Psoas muscle (tissue), 8 donors: ENCODE results near the gene CTXN2. TPM values are rescaled to one million over a fixed set of nuclear protein-coding genes. Genes with fewer than 3 reads are reported as not detected.

Experiments
- ATAC-seq, 4 donors: fragments of 200-7000 bp; cut with Tn5 transposase; one replicate each; pipeline ENCODE4 v1.9.1; 2020; ENCODE audit warnings: moderate library complexity in 3 of 4, mild to moderate bottlenecking in 2 of 4
- DNase-seq, 2 donors: peaks; one replicate each; pipeline ENCODE4 v3.0.0-alpha.2; 2020
- H3K27ac ChIP-seq: fragments of 200-600 bp; one replicate; pipeline ENCODE4 v1.8.0; 2022
- H3K27me3 ChIP-seq, 3 donors: fragments of 200-600 bp in 1 of 3; one replicate each; pipeline versions ENCODE4 v1.6.1 to v1.8.0; 2013 to 2022; ENCODE audit warnings: low read length in 2 of 3, mild to moderate bottlenecking in 2 of 3, moderate library complexity in 1 of 3; ENCODE audit not compliant: insufficient read depth in 3 of 3
- H3K36me3 ChIP-seq, 2 donors: fragments of 200-600 bp in 1 of 2; one replicate each; pipeline versions ENCODE4 v1.6.1 to v1.8.0; 2013 to 2022; ENCODE audit warnings: low read depth in 1 of 2, mild to moderate bottlenecking in 1 of 2, moderate library complexity in 1 of 2; ENCODE audit not compliant: insufficient read depth in 1 of 2
- H3K4me1 ChIP-seq: fragments of 200-600 bp; one replicate; pipeline ENCODE4 v1.8.0; 2022
- H3K4me3 ChIP-seq: fragments of 200-600 bp; one replicate; pipeline ENCODE4 v1.8.0; 2022; ENCODE audit warnings: mild to moderate bottlenecking
- H3K9me3 ChIP-seq: fragments of 200-600 bp; one replicate; pipeline ENCODE4 v1.8.0; 2022
- WGBS, 3 donors: extraction: QIAGEN DNeasy Blood & Tissue Kit; methylation state at CpG; one replicate each; pipeline versions ENCODE4 v1.1.6 to v1.1.7; 2013; 5-methylcytosine and 5-hydroxymethylcytosine counted together
- intact Hi-C, 2 donors: fragments of 100-400 bp; cut with DNase I; formaldehyde crosslinking; loops; one replicate each; pipeline versions ENCODE4 v1.11.0 to v1.14.2; 2022
- polyA plus RNA-seq, 3 donors: library from polyadenylated mRNA; stranded (reverse); fragments of 200-250 nt; gene quantifications; one replicate each; pipeline ENCODE4 v1.2.3, GENCODE V29; 2013
- total RNA-seq, 4 donors: library from RNA; stranded (reverse); fragmentation: NEBNext Ultra II Directional in 2 of 4; extraction: Animal tissue kit (Norgen Biotek cat#: 25700) in 2 of 4; gene quantifications; one replicate each; pipeline versions ENCODE4 v1.2.1 to v1.2.4, GENCODE V29; 2021 to 2023
- TF ChIP-seq, protein P1 (sequence below): fragments of 200-600 bp; IDR thresholded peaks from one replicate; pipeline ENCODE4 v1.8.0; 2022; ENCODE audit warnings: antibody characterized with exemption
- donor health status: healthy with polysubstance abuse.
- donor health status: DM: no; HTN: no; CAD: no; lungs with moderate emphysema.
- donor health status: Bipolar disorder and iron deficiency.
- donor health status: healthy.
- donor health status: DM: yes; HTN: yes; CAD: no.
- donor health status: DM: no; HTN: no; CAD: no.
- donor health status: DM: no; HTN: no; CAD: no.
- donor health status: DM: yes; HTN: yes; CAD: no.

CTXN2 gene
- total and polyA plus RNA-seq, 7 donors: not detected

DNA sequence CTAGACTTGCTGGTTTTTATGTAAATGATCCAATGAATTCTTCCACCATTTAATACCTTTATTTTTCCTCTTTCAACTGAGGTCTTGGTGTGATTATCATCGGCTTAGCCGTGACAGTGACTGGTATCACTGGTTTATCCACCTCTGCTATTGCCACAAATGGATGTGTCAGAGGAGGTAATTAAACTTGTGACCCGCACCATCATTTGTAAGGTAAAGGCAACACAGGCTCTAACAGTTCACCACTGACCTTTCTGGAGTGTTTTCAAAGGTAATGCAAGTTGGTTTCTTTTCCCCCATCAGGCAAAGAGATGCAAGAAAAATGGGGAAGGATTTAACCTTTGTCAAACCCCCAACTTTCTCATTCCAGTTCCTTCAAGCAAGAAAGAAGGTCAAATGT, 34.3 kb downstream of the CTXN2 start:
- Histone ChIP-seq H3K27ac (no peak overlapping the region), H3K4me1 (no peaks in the 10 kb centered on the region), H3K27me3 (peaks cover 0 to 7% (median 0%) of the 10 kb centered on the region in 3 donors), H3K4me3 (no peak overlapping the region), H3K36me3 (no peaks in the 10 kb centered on the region), H3K9me3 (no peaks in the 10 kb centered on the region)
- TF ChIP-seq, protein P1, sequence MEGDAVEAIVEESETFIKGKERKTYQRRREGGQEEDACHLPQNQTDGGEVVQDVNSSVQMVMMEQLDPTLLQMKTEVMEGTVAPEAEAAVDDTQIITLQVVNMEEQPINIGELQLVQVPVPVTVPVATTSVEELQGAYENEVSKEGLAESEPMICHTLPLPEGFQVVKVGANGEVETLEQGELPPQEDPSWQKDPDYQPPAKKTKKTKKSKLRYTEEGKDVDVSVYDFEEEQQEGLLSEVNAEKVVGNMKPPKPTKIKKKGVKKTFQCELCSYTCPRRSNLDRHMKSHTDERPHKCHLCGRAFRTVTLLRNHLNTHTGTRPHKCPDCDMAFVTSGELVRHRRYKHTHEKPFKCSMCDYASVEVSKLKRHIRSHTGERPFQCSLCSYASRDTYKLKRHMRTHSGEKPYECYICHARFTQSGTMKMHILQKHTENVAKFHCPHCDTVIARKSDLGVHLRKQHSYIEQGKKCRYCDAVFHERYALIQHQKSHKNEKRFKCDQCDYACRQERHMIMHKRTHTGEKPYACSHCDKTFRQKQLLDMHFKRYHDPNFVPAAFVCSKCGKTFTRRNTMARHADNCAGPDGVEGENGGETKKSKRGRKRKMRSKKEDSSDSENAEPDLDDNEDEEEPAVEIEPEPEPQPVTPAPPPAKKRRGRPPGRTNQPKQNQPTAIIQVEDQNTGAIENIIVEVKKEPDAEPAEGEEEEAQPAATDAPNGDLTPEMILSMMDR: no peak
- DNase-seq (no peak), ATAC-seq (no peak)
- intact Hi-C loops: no loop called here
- WGBS, 3 donors: 51 to 59% (median 54%) methylated on average over 3 of the region's 3 CpGs

DNA sequence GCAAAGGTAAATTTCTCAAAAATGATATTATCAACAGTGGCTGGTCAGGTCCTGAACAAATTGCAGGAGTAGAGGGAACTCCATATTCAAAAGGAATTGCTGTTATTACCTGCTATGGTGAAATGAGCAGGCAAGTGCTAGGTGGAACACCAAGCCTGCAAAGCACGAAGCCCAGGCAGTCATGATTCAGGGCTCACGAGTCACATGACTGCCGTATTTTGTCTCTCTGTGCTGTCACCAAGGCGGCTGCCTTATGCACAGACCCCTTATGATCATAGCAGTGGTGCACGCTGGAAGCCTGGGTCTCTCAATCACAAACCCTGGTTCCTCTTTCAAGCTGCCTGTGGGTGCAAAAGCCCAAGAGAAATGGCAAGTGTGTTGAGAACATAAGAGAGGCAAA, 39.0 kb downstream of the CTXN2 start:
- WGBS, 3 donors: 70 to 73% (median 71%) methylated on average over 5 of the region's 5 CpGs
- intact Hi-C loops: no loop called here
- no peak for DNase-seq
- Histone ChIP-seq H3K27ac (no peak overlapping the region), H3K4me1 (no peaks in the 10 kb centered on the region), H3K9me3 (no peaks in the 10 kb centered on the region), H3K4me3 (no peak overlapping the region), H3K27me3 (peaks cover 0 to 4% (median 4%) of the 10 kb centered on the region in 3 donors), H3K36me3 (no peaks in the 10 kb centered on the region)
- TF ChIP-seq, protein P1: no peak
- no peak for ATAC-seq

DNA sequence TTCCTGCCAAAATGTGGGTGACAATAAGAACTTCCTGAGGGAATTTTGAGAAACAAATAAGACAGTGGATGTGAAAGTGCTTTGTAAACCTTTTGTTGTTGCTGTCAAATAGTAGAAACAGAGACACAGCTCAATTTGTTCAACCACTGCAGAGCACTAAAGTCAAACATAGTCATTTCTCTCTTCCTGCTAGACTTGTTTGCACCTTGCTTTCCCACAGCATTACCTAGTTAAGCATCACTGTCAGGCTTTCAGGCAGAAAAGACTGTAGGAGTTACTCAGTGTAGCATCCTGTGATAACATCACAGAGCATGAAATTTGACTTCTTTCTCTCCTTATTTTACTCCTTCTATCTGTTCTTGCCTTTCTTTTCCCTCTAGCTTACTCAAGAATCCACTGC, 41.8 kb downstream of the CTXN2 start:
- Histone ChIP-seq H3K4me1 (no peaks in the 10 kb centered on the region), H3K9me3 (no peaks in the 10 kb centered on the region), H3K27me3 (peaks cover 0 to 4% (median 0%) of the 10 kb centered on the region in 3 donors), H3K4me3 (no peak overlapping the region), H3K36me3 (no peaks in the 10 kb centered on the region), H3K27ac (no peak overlapping the region)
- TF ChIP-seq, protein P1: no peak
- no peak for ATAC-seq
- intact Hi-C loops: no loop called here
- DNase-seq: no peak

DNA sequence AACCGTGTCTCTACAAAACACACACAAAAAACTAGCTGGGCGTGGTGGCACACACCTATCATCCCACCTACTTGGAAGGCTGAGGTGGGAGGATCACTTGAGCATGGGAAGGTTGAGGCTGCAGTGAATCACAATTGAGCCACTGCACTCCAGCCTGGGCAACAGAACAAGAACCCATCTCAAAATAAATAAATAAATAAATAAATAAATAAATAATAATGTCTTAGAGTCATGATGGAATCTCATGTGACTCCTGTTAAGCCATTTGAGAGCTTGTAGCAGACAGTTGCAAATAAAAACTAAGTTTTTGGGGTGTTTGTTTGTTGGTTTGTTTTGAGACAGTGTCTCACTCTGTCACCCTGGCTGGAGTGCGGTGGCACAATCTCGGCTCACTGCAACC, 47.9 kb downstream of the CTXN2 start:
- no peaks in the 10 kb centered on the region for H3K36me3 ChIP-seq
- no peak overlapping the region for H3K4me3 ChIP-seq
- WGBS, 3 donors: 93 to 95% (median 94%) methylated on average over 4 of the region's 4 CpGs
- intact Hi-C loops: no loop called here
- H3K9me3 ChIP-seq: no peaks in the 10 kb centered on the region
- ATAC-seq (no peak), DNase-seq (no peak)
- H3K4me1 ChIP-seq: no peaks in the 10 kb centered on the region
- no peak overlapping the region for H3K27ac ChIP-seq
- TF ChIP-seq, protein P1: no peak
- no peaks in the 10 kb centered on the region for H3K27me3 ChIP-seq

DNA sequence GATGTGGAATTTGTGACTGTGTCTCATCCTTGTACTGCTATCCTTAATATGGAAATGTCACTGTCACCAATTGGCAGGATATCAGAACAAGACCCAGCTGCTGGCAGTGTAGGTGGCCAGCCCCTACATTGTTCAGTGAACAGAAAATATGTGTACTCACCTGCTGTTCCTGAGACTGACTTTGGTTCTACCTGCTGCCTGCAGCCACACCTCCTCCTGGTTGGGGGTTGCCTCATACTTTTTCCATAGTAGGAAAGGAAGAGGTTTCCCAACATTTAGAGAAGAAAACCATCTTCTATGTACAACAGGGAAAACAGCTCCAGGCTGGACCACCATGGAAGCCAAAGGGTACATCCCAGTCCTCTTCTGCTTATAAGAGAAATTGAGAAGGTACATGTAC, 50.5 kb downstream of the CTXN2 start:
- Histone ChIP-seq H3K27ac (no peak overlapping the region), H3K27me3 (no peaks in the 10 kb centered on the region), H3K4me3 (no peak overlapping the region), H3K4me1 (no peaks in the 10 kb centered on the region), H3K9me3 (no peaks in the 10 kb centered on the region), H3K36me3 (no peaks in the 10 kb centered on the region)
- ATAC-seq: no peak
- TF ChIP-seq, protein P1: no peak
- DNase-seq: no peak
- intact Hi-C loops: no loop called here
